DMS153 treated with DMSO at 0.1 percent for 48 hours (cell line): ENCODE results near the gene MAN2C1.
"Not testable (repeated sequence)": the region's sequence is repeated elsewhere in the genome, so short reads cannot be mapped to it uniquely, and the experiment has no call there.

ENCODE experiments used
- DNase-seq: peaks from one replicate; lab custom pipeline; 2025; ENCODE audit not compliant: unreplicated experiment; lab: John Stamatoyannopoulos, UW

MAN2C1 gene

GRCh38 chr15:75313116-75313845 lies 55.1 kb downstream of the MAN2C1 start:
- no peak for DNase-seq

GRCh38 chr15:75312548-75312947 lies 55.9 kb downstream of the MAN2C1 start:
- DNase-seq, result not testable (repeated sequence)

GRCh38 chr15:75309711-75310110 lies 58.7 kb downstream of the MAN2C1 start:
- no peak for DNase-seq

- no peak for DNase-seq
Observed at GRCh38 chr15:75307778-75308390, 60.5 kb downstream of the MAN2C1 start.

- DNase-seq, result no peak
Observed at GRCh38 chr15:75306188-75306587, 62.2 kb downstream of the MAN2C1 start.
